Rectal smooth muscle tissue (tissue), 1 donor: ENCODE measurements around the gene SURF2.
"Not testable (repeated sequence)": the region's sequence is repeated elsewhere in the genome, so short reads cannot be mapped to it uniquely, and the experiment has no call there.

Experiments used
- H3K27ac ChIP-seq: one replicate; pipeline ENCODE4 v1.7.0; 2013; ENCODE audit warnings: low read depth, low read length, inconsistent platforms
- H3K27me3 ChIP-seq: one replicate; pipeline ENCODE4 v1.7.0; 2013; ENCODE audit warnings: low read length; ENCODE audit not compliant: control insufficient read depth, insufficient read depth
- H3K36me3 ChIP-seq: one replicate; pipeline ENCODE4 v1.7.0; 2013; ENCODE audit warnings: low read length; ENCODE audit not compliant: control insufficient read depth, insufficient read depth
- H3K4me1 ChIP-seq: one replicate; pipeline ENCODE4 v1.7.0; 2013; ENCODE audit warnings: low read length; ENCODE audit not compliant: control insufficient read depth, insufficient read depth
- H3K4me3 ChIP-seq: one replicate; pipeline ENCODE4 v1.7.0; 2013; ENCODE audit warnings: low read length
- H3K9ac ChIP-seq: one replicate; pipeline ENCODE4 v1.7.0; 2013; ENCODE audit warnings: low read length

SURF2 gene

GRCh38 chr9:133377280-133377679 lies 20.9 kb downstream of the SURF2 start:
- not testable (repeated sequence) for H3K27ac ChIP-seq, H3K9ac ChIP-seq, H3K36me3 ChIP-seq, H3K4me1 ChIP-seq, H3K4me3 ChIP-seq, H3K27me3 ChIP-seq

DNA sequence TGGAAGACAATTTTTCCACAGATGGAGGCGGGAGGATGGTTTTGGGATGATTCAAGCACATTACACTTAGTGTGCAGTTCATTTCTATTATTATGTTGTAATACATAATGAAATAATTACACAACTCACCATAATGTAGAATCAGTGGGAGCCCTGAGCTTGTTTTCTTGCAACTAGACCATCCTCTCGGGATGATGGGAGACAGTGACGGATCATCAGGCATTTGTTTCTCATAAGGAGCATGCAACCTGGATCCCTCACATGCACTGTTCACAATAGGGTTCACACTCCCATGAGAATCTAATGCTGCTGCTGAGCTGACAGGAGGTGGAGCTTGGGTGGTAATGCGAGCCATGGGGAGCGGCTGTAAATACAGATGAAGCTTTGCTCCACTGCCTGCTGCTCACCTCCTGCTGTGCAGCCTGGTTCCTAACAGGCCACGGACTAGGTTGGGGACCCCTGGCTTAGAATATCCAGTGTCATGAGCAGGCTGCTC lies 21.4 kb downstream of the SURF2 start:
- H3K9ac ChIP-seq = no peak overlapping the region
- no peak overlapping the region for H3K27ac ChIP-seq
- no peak overlapping the region for H3K4me3 ChIP-seq

GRCh38 chr9:133378408-133378962 lies 22.1 kb downstream of the SURF2 start:
- H3K4me3 ChIP-seq = no peak overlapping the region
- H3K27ac ChIP-seq = no peak overlapping the region
- no peak overlapping the region for H3K9ac ChIP-seq
- no peaks in the 10 kb centered on the region for H3K27me3 ChIP-seq
- H3K4me1 ChIP-seq = peaks cover 7% of the 10 kb centered on the region
- H3K36me3 ChIP-seq = no peaks in the 10 kb centered on the region

More for the DNA sequence above, 21.4 kb downstream of the SURF2 start:
- no peaks in the 10 kb centered on the region for H3K27me3 ChIP-seq
- peaks cover 7% of the 10 kb centered on the region for H3K4me1 ChIP-seq
- H3K36me3 ChIP-seq = no peaks in the 10 kb centered on the region

- Histone ChIP-seq H3K9ac (no peak overlapping the region), H3K4me3 (no peak overlapping the region), H3K27ac (no peak overlapping the region), H3K4me1 (peaks cover 7% of the 10 kb centered on the region), H3K27me3 (no peaks in the 10 kb centered on the region), H3K36me3 (no peaks in the 10 kb centered on the region)
Measured at GRCh38 chr9:133379153-133380086, 23.1 kb downstream of the SURF2 start.

GRCh38 chr9:133380734-133381133 lies 24.4 kb downstream of the SURF2 start:
- H3K27ac ChIP-seq = no peak overlapping the region
- H3K36me3 ChIP-seq = no peaks in the 10 kb centered on the region
- H3K9ac ChIP-seq = no peak overlapping the region
- no peak overlapping the region for H3K4me3 ChIP-seq
- peaks cover 3% of the 10 kb centered on the region for H3K4me1 ChIP-seq
- no peaks in the 10 kb centered on the region for H3K27me3 ChIP-seq

DNA sequence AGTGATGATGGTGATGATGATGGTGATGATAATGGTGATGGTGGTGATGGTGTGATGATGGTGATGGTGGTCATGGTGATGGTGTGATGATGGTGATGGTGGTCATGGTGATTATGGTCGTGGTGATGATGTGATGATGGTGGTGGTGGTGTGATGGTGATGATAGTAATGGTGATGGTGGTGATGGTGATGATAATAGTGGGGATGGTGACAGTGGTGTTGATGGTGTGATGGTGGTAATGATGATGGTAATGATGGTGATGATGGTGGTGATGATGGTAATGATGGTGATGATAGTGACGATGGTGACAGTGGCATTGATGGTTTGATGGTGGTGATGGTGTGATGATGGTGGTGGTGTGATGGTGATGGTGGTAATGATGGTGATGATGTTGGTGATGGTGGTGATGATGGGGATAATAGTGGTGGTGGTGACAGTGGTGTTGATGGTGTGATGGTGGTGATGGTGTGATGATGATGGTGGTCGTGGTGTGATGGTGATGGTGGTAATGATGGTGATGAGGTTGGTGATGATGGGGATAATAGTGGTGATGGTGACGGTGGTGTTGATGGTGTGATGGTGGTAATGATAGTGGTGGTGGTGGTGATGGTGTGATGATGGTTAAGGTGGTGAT lies 26.3 kb downstream of the SURF2 start:
- Histone ChIP-seq H3K36me3 (no peaks in the 10 kb centered on the region), H3K4me3 (no peak overlapping the region), H3K9ac (no peak overlapping the region), H3K27ac (no peak overlapping the region), H3K27me3 (no peaks in the 10 kb centered on the region), H3K4me1 (no peaks in the 10 kb centered on the region)

- H3K9ac ChIP-seq = no peak overlapping the region
- no peak overlapping the region for H3K4me3 ChIP-seq
- no peak overlapping the region for H3K27ac ChIP-seq
- no peaks in the 10 kb centered on the region for H3K27me3 ChIP-seq
- no peaks in the 10 kb centered on the region for H3K36me3 ChIP-seq
- no peaks in the 10 kb centered on the region for H3K4me1 ChIP-seq
Measured at GRCh38 chr9:133383438-133383837, 27.1 kb downstream of the SURF2 start.

DNA sequence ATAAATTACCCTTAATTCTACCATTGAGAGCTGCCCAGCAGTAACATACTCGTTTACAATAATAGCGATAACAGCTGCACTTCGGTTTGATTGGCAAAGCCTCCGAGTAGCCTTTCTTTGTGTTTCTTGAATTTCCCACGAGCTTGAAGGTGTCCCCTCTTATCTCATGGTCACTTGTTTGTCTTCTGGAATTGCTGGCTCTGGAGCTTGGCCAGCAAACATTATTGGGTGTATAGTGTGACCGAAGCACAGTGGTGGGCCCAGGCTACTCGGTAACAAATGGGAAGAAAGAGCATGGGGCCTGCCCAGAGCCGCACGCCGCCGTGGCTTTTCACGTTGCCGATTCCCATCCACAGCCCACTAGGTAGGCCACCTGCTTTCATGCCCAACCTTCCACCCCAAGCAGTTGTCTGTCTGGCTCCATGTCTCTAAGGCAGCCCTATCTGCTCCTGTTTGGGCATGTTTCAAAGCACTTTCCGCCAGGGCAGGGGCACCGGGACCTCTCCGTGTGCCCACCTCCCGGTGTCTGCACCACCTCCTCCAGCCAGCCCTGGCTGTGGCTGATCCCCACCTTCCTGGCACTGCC lies 28.5 kb downstream of the SURF2 start:
- no peaks in the 10 kb centered on the region for H3K4me1 ChIP-seq
- no peaks in the 10 kb centered on the region for H3K36me3 ChIP-seq
- no peaks in the 10 kb centered on the region for H3K27me3 ChIP-seq
- H3K27ac ChIP-seq = no peak overlapping the region
- no peak overlapping the region for H3K9ac ChIP-seq
- no peak overlapping the region for H3K4me3 ChIP-seq

- Histone ChIP-seq H3K4me1 (no peaks in the 10 kb centered on the region), H3K27me3 (no peaks in the 10 kb centered on the region), H3K27ac (no peak overlapping the region), H3K36me3 (no peaks in the 10 kb centered on the region), H3K9ac (no peak overlapping the region), H3K4me3 (no peak overlapping the region)
Measured at GRCh38 chr9:133385452-133385851, 29.1 kb downstream of the SURF2 start.

- Histone ChIP-seq H3K27ac (no peak overlapping the region), H3K9ac (no peak overlapping the region), H3K27me3 (no peaks in the 10 kb centered on the region), H3K4me3 (no peak overlapping the region), H3K4me1 (no peaks in the 10 kb centered on the region), H3K36me3 (no peaks in the 10 kb centered on the region)
Measured at GRCh38 chr9:133386338-133386737, 30.0 kb downstream of the SURF2 start.

DNA sequence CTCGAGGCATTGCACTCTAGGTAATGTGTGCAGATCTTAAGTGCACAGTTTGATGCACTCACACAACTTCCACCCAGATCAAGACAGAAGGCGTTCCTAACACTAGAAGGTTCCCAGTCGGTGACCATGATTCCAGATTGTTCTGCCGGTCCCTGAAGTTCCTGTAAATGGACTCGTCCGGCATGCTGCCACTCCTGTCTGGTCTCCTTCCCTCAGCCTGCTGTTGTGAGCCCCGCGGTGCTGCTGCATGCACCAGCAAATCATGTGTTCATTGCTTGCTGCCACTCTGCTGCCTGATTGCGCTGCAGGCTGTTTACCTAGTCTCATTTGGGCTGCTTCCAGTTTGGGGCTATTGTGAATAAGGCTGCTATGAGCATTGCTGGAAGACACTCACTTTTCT lies 31.3 kb downstream of the SURF2 start:
- no peak overlapping the region for H3K9ac ChIP-seq
- H3K36me3 ChIP-seq = no peaks in the 10 kb centered on the region
- no peaks in the 10 kb centered on the region for H3K27me3 ChIP-seq
- no peak overlapping the region for H3K4me3 ChIP-seq
- no peak overlapping the region for H3K27ac ChIP-seq
- H3K4me1 ChIP-seq = no peaks in the 10 kb centered on the region

DNA sequence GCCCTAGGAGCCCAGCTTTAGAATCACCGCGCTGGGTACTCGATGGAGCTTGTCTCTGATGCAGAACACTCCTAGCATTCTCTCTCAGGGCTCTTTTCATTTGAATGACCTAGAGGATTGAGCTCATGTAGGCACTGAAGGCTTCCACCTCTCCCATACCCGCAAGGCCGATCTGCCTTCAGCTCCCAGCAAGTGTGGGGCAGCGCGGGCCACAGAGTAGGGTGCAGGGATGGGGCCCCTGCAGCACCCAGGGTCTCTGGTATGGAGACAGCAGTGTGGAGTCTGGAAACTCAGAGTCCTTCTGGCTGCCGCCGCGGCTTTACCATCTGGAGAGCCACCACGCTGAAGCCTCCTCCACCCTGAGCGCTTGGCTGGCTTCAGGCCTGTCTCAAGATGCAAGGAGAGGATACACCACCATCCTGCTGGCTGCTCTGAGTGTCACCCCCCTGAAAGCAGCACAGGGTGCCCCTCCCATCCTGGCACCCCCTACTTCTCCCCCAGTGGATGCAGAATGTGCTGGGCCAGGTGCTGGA lies 32.7 kb downstream of the SURF2 start:
- Histone ChIP-seq H3K27ac (no peak overlapping the region), H3K27me3 (no peaks in the 10 kb centered on the region), H3K4me3 (no peak overlapping the region), H3K9ac (no peak overlapping the region), H3K36me3 (no peaks in the 10 kb centered on the region), H3K4me1 (no peaks in the 10 kb centered on the region)
